NCI-H2029 (cell line): ENCODE results near the gene FLAD1.

Source experiments
- DNase-seq: peaks from one replicate; lab custom pipeline; 2025; lab: John Stamatoyannopoulos, UW

FLAD1 gene

DNA sequence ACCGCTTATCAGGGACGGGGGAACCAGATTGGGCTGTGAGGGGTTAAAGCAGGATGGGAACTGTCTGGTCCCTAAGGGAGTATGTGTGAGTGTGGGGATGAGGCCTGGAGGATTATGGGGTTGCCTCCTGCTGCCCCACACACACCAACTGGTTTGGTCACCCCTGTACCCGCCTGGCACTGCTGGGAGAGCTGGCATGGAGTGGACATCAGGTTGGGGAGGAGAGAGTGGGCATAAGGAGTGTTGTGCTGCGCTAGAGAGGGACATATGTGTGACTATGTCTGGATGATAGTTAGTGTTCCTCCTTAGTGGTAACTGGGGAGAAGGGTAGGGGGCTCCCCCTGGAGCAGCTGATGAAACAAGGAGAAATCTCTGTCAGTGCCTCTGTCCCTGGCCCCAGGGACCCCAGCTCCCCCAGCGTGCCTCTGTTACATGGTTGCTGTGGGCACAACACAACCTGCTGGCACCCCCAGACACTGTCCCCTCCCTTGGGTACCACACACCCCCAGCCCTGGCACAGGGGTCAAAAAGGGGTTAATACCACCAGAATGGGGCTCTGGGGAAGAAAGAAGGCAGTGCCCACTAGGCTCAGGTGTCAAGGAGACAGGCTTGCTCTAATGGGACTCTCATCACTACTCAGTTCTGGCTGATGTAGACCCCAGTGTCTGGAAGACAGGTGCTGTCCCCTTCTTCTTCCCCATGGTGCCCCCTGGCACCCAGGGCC is 21.4 kb downstream of the FLAD1 start:
- no peak for DNase-seq

GRCh38 chr1:155005076-155006011 is 22.2 kb downstream of the FLAD1 start:
- no peak for DNase-seq

DNA sequence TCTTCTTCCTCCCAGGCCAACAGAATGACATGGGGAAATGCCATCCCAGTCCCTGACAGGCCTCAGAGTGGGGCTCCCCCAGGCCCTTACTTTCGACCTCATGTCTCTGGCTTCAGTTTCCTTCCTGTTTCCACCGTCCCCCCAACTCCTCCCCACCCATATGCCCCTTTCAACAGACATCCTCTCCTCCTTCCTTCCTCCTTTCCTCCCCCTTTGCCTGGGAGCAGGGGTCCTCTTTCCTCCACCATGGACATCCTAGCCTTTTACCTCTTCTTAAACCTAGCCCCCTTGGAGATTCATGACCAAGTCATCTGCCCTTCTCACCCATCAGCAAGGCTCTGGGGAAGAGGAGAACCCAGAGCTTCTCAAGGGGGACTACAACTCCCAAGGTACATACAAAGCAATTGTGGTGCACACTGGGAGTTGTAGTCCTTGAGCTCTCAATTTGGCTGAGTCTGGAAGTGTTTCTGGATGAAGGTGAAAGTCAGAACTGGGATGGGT is 23.5 kb downstream of the FLAD1 start:
- no peak for DNase-seq

GRCh38 chr1:155007251-155007828 is 24.2 kb downstream of the FLAD1 start:
- DNase-seq: no peak

GRCh38 chr1:155008015-155008941 is 25.1 kb downstream of the FLAD1 start:
- DNase-seq: no peak

DNA sequence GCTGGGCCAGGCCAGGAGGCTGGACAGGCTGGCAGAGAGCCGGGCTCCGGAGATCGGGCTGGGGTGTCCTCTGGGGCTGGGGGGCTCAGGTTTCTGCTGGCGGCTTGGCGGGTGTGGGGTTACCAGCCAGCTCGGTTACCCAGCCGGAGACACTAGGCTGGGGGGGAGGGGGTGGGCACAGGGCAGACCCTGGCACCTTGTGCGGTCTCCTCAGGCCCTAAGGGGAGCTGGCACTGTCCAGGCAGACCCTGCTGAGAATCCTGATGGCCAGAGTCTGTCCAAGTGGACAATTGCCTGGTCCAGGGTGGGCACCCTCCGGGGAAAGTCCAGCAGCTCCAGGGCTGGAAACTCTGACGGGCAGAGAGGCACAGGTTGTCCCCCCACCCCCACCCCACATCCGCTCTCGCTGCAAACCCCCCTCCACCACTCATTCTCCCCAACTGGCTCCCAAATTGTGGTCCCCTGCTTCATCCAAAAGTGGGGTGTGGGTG is 26.1 kb downstream of the FLAD1 start:
- no peak for DNase-seq

- DNase-seq: no peak
Measured at GRCh38 chr1:155009742-155010141, 26.6 kb downstream of the FLAD1 start.

DNA sequence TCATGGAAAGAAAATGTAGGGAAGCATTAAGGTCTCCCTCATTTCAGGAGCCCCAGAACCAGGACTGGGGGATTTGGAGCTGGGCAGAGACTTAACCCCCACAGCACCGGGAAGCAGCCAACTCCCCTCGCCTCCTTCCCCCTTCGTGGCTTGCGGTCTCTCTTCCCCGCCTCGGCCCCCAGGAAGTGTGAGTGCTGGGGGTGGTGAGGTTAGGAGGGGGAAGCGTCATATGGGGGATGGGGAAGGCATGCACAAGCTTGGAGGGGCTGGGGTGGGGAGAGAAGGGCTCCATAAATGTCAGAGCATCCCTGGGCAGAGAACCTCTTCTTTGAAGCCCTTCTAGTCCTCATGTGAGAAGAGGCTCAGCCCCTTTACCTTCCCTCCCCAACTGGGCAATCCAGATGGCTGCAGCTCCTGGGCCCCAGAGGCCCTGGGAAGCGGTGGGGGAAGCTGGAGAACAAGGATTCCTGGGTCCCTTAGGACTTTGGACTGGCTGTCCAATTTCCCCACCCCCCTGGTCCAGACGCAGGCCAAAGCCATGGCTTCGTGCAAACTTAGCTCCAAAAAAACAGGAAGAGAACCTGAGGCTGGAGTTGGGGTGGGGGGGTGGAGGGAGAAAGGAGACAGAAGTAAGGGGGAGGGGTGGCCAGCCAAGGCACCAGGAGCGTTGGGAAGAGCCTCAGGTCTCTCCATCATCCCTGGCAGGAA is 27.2 kb downstream of the FLAD1 start:
- no peak for DNase-seq

DNA sequence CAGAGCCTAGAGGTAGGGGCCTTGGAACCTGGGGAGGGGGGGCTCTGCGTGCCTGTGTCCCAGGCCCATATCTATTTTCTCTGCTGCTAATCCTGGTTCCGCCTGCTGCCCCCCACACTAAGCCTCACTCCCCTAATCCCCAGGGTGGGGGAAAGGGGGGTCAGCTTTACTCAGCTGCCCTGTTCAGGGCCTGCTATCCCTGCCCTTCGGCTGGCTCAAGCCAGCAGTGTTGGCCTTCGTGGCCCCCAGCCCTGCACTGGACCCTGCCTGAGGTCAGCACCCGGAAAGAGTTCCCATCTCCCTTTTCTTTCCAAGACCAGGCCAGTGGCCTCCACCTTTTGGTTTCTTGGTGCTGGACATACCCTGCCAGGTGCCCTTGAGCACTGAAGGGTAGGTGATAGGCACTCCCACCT is 27.9 kb downstream of the FLAD1 start:
- DNase-seq: no peak

DNA sequence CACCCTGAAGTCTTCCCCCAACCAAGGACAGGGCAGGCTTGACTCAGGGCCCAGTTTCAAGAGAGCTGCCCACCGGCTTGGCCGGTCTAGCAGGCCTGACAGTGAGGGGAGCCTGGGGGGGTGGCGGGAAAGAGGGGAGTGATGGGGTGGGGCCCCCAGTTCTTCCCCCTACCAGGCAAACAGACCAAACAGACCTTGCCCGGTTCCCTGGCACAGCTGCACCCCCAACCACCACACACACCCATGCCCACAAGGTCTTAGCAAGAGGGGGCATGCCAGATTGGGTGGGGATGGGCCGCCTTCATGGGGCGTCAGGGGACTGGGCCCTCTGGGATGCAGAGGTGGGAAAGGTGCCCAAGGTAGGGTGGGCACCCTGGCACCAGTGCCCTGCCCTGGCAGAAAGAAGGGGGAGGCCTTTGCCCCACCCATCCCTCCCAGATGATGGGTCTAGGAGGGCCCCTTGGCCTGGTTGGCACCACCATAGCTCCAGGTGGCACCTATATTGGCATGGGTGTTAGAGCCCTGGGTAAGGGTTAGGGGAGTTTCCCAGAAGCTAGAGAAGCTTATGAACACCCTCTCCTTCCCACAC is 28.4 kb downstream of the FLAD1 start:
- DNase-seq: no peak

GRCh38 chr1:155012026-155012546 is 28.9 kb downstream of the FLAD1 start:
- DNase-seq: no peak

DNA sequence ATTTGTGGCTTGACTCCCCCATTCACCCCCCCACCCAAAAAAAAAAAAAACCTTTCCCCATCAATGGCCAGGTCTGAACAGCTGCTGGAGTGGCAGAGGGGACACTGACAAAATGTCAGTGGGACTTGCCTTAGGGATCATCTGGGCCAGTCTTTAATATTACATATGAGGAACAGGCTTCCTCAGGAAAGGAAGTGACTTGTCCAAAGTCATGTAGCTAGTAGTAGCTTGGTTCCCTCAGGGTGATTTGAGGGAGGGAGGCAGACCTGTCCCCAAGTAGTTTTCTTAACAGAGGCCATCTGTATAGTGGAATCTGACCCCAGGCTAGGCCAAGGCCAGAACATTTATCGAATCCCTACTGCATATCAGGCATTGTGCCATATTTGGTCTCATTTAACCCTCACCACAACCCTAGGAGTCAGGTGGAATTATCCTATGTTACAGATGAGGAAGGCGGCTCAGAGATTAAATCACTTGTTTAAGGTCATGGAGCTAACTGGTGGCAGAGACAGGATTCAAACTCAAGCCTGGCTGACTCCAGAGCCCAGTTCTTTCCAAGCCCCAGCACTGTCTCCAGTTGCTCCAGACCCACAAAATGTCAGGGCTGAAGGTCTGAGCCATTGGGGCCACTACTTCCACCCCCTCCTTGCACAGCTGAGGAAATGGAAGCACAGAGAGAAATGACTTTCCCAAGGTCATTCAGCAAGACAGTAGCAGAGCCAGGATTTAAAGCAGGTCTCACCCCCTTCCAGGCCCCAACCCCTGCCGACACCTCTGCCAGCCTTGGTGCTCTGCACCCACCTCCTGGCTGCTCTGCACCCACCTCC is 29.8 kb downstream of the FLAD1 start:
- no peak for DNase-seq

- DNase-seq: no peak
Measured at GRCh38 chr1:155013632-155014031, 30.5 kb downstream of the FLAD1 start.

DNA sequence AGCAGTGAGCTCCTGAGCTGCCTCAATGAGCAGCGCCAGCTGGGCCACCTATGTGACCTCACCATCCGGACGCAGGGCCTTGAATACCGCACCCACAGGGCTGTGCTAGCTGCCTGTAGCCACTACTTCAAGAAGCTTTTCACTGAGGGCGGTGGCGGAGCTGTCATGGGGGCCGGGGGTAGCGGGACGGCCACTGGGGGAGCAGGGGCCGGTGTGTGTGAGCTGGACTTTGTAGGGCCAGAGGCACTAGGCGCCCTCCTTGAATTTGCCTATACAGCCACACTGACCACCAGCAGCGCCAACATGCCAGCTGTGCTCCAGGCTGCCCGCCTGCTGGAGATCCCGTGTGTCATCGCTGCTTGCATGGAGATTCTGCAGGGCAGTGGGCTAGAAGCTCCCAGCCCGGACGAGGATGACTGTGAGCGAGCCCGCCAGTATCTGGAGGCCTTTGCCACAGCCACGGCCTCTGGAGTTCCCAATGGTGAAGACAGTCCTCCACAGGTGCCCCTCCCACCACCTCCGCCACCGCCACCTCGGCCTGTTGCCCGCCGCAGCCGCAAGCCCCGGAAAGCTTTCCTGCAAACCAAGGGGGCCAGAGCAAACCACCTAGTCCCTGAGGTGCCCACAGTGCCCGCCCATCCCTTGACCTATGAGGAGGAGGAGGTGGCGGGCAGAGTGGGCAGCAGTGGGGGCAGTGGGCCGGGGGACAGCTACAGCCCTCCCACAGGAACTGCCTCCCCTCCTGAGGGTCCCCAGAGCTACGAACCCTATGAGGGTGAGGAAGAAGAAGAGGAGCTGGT is 31.8 kb downstream of the FLAD1 start:
- DNase-seq: no peak

GRCh38 chr1:155015527-155016230 is 32.5 kb downstream of the FLAD1 start:
- no peak for DNase-seq

GRCh38 chr1:155016231-155016831 is 33.2 kb downstream of the FLAD1 start:
- DNase-seq: no peak
